NT2/D1 (cell line): ENCODE data around the gene ZBTB40.

Experiments used
- SUZ12 ChIP-seq: IDR thresholded peaks from 2 replicates; pipeline ENCODE4 v1.6.1; 2011; ENCODE audit not compliant: insufficient read length, insufficient read depth; ENCODE audit errors: extremely low read depth
- YY1 ChIP-seq: IDR thresholded peaks from 2 replicates; pipeline ENCODE4 v1.6.1; 2011; ENCODE audit not compliant: insufficient read length, insufficient read depth
- ZNF274 ChIP-seq: IDR thresholded peaks from 2 replicates; pipeline ENCODE4 v1.6.1; 2011; ENCODE audit warnings: mild to moderate bottlenecking, low read depth, low read length

DNA sequence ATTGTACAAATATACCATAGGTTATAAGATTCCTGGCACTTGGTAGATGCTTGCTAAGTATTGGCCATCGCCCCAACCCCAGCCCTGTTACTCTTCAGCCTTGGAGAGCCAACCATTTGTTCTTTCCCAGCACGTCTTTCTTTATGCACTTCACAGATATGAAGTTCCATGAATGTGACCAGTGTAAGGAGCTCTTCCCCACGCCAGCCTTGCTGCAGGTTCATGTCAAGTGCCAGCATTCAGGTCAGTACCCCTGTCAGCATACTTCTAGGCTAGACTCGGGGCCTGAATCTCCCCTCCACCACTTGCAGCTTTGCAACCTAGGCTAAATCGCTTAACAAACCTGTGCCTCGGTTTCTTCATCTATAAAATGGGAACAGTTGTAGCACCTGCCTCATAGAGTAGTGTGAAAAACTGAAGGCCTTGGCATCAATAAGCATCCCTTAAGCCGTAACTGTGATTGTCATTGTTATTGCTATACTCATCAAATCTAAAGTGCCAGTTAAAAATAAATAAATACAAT, 70.6 kb downstream of the ZBTB40 start:
- no peak for TF ChIP-seq SUZ12
- no peak for TF ChIP-seq YY1
- no peak for TF ChIP-seq ZNF274
